OCI-LY3 (cell line): ENCODE measurements around the gene HIPK2.

Experiments
- H2AFZ ChIP-seq: fragments of 200-600, 300-600 bp; shearing (Covaris generic); 2 replicates; pipeline ENCODE4 v1.6.0; 2014; ENCODE audit warnings: antibody characterized with exemption, low read depth, low read length
- H3K27ac ChIP-seq: fragments of 200-600, 300-600 bp; sonication (generic); 2 replicates; pipeline ENCODE4 v1.5.1; 2014; ENCODE audit warnings: mild to moderate bottlenecking, low read length, moderate library complexity, mixed read lengths
- H3K27me3 ChIP-seq: fragments of 200-600, 300-600 bp; sonication (generic); 2 replicates; pipeline ENCODE4 v1.6.1; 2014; ENCODE audit warnings: low read depth, low read length, mixed read lengths
- H3K36me3 ChIP-seq: fragments of 200-600, 300-600 bp; sonication (generic); replicated peaks from 2 replicates; pipeline ENCODE3; 2014; ENCODE audit warnings: low read depth, low read length, mixed read lengths
- H3K4me1 ChIP-seq: fragments of 300-600, 200-600 bp; sonication (generic); 2 replicates; pipeline ENCODE4 v1.6.1; 2014; ENCODE audit warnings: low read length, mixed read lengths
- H3K4me2 ChIP-seq: fragments of 200-600, 300-600 bp; sonication (generic); 2 replicates; pipeline ENCODE4 v1.6.1; 2014; ENCODE audit warnings: low read length, mixed read lengths
- H3K4me3 ChIP-seq: fragments of 300-600, 200-600 bp; sonication (generic); 2 replicates; pipeline ENCODE4 v1.5.1; 2014; ENCODE audit warnings: antibody characterized with exemption, mild to moderate bottlenecking, low read length, moderate library complexity
- H3K79me2 ChIP-seq: fragments of 300-600, 200-600 bp; shearing (Covaris generic); 2 replicates; pipeline ENCODE4 v1.6.1; 2014; ENCODE audit warnings: mild to moderate bottlenecking, low read length, mixed read lengths
- H3K9ac ChIP-seq: fragments of 300-600, 200-600 bp; shearing (Covaris generic); 2 replicates; pipeline ENCODE4 v1.6.0; 2014; ENCODE audit warnings: mild to moderate bottlenecking, low read length, moderate library complexity
- H3K9me3 ChIP-seq: fragments of 200-600, 300-600 bp; shearing (Covaris generic); 2 replicates; pipeline ENCODE4 v1.6.1; 2014; ENCODE audit warnings: low read length, mixed read lengths; ENCODE audit not compliant: insufficient read depth
- H4K20me1 ChIP-seq: fragments of 200-600, 300-600 bp; sonication (generic); 2 replicates; pipeline ENCODE4 v1.6.1; 2016; ENCODE audit warnings: low read length, mixed read lengths; ENCODE audit not compliant: insufficient read depth
- EZH2phosphoT487 ChIP-seq: fragments of 200-600 bp; shearing (Covaris generic); IDR thresholded peaks from 2 replicates; pipeline ENCODE4 v1.6.1; 2018; ENCODE audit warnings: antibody characterized with exemption, mixed run types, low read depth
- TF ChIP-seq, protein P1 (sequence below): fragments of 200-600, 300-600 bp; sonication (generic); IDR thresholded peaks from 2 replicates; pipeline ENCODE4 v1.5.1; 2014; ENCODE audit warnings: antibody characterized with exemption, low read length, low read depth

HIPK2 gene

DNA sequence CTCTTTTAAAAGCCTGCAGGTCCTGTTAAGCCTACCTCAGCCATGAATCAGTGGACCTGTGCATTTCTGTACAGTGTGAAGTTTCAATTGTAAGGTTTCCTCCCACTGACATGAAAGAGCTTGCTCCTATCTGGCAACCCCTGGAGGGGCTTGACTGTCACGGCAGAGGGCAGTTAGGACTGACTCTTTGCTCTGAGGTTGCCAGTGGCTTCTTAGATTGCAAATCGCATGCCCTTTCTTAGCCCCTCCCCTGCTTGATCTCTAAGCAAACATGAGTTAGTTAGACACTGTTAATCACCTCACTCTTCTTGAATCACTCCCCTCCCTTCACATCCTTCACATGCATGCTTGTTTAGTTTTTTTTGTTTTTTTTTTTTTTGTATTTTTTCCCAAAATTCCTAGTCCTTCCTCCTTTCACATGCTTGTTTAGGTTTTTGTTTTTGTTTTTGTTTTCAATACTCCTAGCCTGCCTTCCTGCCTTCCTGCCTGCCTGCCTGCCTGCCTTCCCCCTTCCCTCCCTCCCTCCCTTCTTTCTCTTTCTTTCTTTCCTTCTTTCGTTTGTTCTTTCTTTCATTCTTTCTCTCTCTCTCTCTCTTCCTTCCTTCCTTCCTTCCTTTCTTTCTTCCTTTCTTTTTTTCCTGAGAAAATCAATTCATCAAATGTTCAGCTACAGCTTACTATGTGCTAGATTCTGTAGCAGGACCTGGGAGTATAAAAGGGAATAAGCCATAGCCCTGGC is 6.0 kb upstream of the HIPK2 start:
- H3K27ac ChIP-seq, result no peak overlapping the region
- no peak overlapping the region for H3K9ac ChIP-seq
- H3K27me3 ChIP-seq, result peaks cover 88% of the 10 kb centered on the region
- H2AFZ ChIP-seq, result no peak overlapping the region
- no peaks in the 10 kb centered on the region for H3K79me2 ChIP-seq
- no peak overlapping the region for H3K4me2 ChIP-seq
- no peak overlapping the region for H3K4me3 ChIP-seq
- H4K20me1 ChIP-seq, result no peaks in the 10 kb centered on the region
- H3K36me3 ChIP-seq, result no peaks in the 10 kb centered on the region
- H3K4me1 ChIP-seq, result no peaks in the 10 kb centered on the region
- TF ChIP-seq, protein P1, sequence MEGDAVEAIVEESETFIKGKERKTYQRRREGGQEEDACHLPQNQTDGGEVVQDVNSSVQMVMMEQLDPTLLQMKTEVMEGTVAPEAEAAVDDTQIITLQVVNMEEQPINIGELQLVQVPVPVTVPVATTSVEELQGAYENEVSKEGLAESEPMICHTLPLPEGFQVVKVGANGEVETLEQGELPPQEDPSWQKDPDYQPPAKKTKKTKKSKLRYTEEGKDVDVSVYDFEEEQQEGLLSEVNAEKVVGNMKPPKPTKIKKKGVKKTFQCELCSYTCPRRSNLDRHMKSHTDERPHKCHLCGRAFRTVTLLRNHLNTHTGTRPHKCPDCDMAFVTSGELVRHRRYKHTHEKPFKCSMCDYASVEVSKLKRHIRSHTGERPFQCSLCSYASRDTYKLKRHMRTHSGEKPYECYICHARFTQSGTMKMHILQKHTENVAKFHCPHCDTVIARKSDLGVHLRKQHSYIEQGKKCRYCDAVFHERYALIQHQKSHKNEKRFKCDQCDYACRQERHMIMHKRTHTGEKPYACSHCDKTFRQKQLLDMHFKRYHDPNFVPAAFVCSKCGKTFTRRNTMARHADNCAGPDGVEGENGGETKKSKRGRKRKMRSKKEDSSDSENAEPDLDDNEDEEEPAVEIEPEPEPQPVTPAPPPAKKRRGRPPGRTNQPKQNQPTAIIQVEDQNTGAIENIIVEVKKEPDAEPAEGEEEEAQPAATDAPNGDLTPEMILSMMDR, result no peak
- no peak for TF ChIP-seq EZH2phosphoT487
- H3K9me3 ChIP-seq, result no peaks in the 10 kb centered on the region

DNA sequence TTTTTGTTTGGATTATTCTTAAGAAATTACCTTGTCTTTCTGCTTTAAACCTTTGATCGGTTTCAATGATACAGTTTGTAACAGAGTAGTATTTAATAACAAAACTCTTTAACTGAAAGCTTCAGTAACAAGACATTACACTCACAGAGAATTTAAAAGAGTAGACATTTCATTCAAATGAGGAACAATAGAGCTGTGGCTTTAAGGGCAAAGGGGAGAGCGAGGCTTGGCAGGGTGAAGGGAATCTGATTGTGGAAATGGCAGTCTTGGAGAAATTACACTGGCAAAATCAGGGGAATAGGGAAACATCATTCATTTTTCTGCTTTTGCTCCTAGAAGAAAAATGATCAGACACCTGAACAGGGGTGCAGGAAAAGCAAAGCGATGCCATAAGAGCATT is 5.1 kb upstream of the HIPK2 start:
- no peaks in the 10 kb centered on the region for H3K9me3 ChIP-seq
- no peaks in the 10 kb centered on the region for H4K20me1 ChIP-seq
- no peak overlapping the region for H3K27ac ChIP-seq
- H3K4me1 ChIP-seq, result no peaks in the 10 kb centered on the region
- no peak overlapping the region for H3K4me2 ChIP-seq
- H3K9ac ChIP-seq, result no peak overlapping the region
- H3K4me3 ChIP-seq, result no peak overlapping the region
- no peaks in the 10 kb centered on the region for H3K79me2 ChIP-seq
- TF ChIP-seq, protein P1, result no peak
- no peak for TF ChIP-seq EZH2phosphoT487
- peaks cover 86% of the 10 kb centered on the region for H3K27me3 ChIP-seq
- H2AFZ ChIP-seq, result no peak overlapping the region
- H3K36me3 ChIP-seq, result no peaks in the 10 kb centered on the region

DNA sequence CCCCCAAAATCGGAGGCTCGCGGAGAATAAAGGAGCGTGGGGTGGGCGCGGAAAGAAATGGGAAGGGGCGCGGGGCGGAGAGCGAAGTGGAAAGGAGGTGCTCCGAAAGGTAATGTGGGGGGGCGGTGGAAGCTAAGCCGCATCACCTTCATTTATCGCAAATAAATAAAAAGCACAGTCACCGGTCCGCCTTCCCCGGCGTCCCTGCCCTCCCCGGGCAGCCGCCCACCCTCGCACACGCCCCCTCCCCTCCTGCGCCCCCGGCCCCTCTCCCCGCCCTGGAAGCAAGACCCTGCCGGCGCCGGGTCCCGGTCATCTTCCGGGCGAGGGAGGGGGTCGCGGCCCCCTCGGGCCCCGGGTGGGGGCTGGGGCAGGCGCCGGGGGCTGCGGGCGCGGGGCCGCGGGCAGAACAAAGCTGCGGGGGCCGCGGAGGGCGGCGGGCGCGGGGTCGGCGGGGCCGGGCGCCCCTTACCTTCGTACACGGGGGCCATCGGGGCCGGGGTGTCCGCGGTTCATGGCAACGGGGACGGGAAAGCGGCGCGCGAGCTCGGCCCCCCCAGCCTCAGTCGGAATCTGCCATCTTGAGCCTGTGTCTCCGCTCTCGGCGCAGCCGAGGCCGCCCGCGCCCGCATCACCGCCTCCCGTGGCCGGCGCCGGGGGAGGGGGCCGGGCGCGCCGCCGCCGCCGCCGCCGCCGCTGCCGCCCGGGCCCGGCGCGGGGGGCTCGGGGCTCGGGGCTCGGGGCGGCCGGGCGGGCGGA is 486 bp downstream of the HIPK2 start:
- no peaks in the 10 kb centered on the region for H3K9me3 ChIP-seq
- H4K20me1 ChIP-seq, result peaks cover 13% of the 10 kb centered on the region
- peak overlapping the region; percentile 38; the same call in 1 of the 2 replicates for H2AFZ ChIP-seq
- no peaks in the 10 kb centered on the region for H3K79me2 ChIP-seq
- peak overlapping the region; percentile 88 for H3K4me2 ChIP-seq
- H3K36me3 ChIP-seq, result no peaks in the 10 kb centered on the region
- H3K27ac ChIP-seq, result no peak overlapping the region
- peak overlapping the region; percentile 46 for H3K9ac ChIP-seq
- H3K4me1 ChIP-seq, result peaks cover 24% of the 10 kb centered on the region
- H3K4me3 ChIP-seq, result peak overlapping the region; percentile 76
- H3K27me3 ChIP-seq, result peaks cover 67% of the 10 kb centered on the region
- TF ChIP-seq, protein P1, result no peak
- no peak for TF ChIP-seq EZH2phosphoT487

DNA sequence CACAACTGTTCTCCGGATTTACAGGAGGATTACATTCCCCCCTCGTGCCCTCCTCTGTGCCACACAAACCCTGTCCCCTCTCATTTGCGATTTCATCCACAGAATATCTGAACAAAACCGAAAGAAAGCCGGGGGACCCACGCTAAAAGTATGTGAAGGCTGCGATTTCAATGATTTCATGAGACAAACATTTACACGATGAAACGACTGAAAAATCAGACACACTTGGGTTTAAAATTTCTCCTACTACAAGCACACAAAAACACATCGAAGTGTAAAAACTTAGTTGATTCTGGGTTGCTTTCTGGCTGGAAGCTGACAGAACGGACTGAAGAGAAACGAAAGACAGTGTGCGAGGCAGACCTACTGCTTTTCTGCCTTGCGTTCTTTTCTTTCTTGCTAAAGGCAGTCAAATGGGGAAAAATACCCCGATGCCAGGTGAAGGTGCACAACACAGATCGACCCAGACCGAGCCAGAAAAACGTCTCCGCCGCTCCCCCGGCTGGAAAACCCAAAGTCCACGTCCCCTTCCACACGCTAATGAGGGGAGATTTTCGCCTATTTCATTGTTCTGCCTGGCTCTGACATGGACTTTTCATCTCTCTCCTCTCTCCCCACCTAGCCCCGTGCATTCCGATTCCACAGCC is 1.2 kb downstream of the HIPK2 start:
- no peaks in the 10 kb centered on the region for H3K79me2 ChIP-seq
- peaks cover 13% of the 10 kb centered on the region for H4K20me1 ChIP-seq
- peak overlapping the region; percentile 46 for H3K9ac ChIP-seq
- TF ChIP-seq EZH2phosphoT487, result no peak
- TF ChIP-seq, protein P1, result no peak
- H3K27ac ChIP-seq, result no peak overlapping the region
- peaks cover 29% of the 10 kb centered on the region for H3K4me1 ChIP-seq
- peak overlapping the region; percentile 76 for H3K4me3 ChIP-seq
- no peaks in the 10 kb centered on the region for H3K36me3 ChIP-seq
- peak overlapping the region; percentile 38; the same call in 1 of the 2 replicates for H2AFZ ChIP-seq
- no peaks in the 10 kb centered on the region for H3K9me3 ChIP-seq
- H3K27me3 ChIP-seq, result peaks cover 69% of the 10 kb centered on the region
- peak overlapping the region; percentile 88 for H3K4me2 ChIP-seq
